ENCODE measurements around the gene NME3. TPM values are rescaled to one million over a fixed set of nuclear protein-coding genes. Genes with fewer than 3 reads are reported as not detected.

The NME3 gene
- total and polyA plus RNA-seq, 2 of the 13 experiments (the other 11 are each of a cell fraction or from before 2014, with no cell fraction given) = 10.4 to 15.9 TPM

DNA sequence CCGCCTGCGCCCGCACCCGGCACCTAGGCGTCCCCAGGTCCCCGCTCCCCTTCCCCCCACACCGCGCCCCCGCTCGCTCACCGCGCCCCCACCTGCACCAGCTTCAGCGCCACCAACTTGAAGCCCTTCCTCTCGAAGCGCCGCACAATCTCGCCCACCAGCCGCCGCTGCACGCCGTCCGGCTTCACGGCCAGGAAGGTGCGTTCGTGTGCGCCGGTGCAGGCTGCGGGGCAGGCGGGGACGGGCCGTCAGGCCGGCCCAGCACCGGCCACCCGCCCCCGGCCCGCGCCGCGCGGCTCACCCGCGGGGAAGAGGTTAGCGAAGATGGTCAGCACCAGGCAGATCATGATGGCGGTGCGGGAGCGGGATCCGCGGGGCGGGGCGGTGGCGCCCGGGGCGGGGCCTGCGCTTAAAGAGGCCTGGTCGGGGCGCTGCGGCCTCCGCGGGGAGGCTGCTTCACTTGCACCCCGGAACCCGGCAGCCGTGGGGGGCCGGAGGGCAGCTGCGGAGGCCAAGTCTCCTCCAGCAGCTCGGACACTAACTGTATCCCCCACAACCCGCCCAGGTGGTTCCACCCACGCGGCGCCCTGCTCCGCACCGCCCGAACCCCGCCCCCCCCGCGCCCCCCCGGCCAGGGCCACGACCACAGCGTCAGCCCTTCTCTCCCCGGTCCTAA is at the start of gene NME3 (continued):
- TF ChIP-seq, protein P1, sequence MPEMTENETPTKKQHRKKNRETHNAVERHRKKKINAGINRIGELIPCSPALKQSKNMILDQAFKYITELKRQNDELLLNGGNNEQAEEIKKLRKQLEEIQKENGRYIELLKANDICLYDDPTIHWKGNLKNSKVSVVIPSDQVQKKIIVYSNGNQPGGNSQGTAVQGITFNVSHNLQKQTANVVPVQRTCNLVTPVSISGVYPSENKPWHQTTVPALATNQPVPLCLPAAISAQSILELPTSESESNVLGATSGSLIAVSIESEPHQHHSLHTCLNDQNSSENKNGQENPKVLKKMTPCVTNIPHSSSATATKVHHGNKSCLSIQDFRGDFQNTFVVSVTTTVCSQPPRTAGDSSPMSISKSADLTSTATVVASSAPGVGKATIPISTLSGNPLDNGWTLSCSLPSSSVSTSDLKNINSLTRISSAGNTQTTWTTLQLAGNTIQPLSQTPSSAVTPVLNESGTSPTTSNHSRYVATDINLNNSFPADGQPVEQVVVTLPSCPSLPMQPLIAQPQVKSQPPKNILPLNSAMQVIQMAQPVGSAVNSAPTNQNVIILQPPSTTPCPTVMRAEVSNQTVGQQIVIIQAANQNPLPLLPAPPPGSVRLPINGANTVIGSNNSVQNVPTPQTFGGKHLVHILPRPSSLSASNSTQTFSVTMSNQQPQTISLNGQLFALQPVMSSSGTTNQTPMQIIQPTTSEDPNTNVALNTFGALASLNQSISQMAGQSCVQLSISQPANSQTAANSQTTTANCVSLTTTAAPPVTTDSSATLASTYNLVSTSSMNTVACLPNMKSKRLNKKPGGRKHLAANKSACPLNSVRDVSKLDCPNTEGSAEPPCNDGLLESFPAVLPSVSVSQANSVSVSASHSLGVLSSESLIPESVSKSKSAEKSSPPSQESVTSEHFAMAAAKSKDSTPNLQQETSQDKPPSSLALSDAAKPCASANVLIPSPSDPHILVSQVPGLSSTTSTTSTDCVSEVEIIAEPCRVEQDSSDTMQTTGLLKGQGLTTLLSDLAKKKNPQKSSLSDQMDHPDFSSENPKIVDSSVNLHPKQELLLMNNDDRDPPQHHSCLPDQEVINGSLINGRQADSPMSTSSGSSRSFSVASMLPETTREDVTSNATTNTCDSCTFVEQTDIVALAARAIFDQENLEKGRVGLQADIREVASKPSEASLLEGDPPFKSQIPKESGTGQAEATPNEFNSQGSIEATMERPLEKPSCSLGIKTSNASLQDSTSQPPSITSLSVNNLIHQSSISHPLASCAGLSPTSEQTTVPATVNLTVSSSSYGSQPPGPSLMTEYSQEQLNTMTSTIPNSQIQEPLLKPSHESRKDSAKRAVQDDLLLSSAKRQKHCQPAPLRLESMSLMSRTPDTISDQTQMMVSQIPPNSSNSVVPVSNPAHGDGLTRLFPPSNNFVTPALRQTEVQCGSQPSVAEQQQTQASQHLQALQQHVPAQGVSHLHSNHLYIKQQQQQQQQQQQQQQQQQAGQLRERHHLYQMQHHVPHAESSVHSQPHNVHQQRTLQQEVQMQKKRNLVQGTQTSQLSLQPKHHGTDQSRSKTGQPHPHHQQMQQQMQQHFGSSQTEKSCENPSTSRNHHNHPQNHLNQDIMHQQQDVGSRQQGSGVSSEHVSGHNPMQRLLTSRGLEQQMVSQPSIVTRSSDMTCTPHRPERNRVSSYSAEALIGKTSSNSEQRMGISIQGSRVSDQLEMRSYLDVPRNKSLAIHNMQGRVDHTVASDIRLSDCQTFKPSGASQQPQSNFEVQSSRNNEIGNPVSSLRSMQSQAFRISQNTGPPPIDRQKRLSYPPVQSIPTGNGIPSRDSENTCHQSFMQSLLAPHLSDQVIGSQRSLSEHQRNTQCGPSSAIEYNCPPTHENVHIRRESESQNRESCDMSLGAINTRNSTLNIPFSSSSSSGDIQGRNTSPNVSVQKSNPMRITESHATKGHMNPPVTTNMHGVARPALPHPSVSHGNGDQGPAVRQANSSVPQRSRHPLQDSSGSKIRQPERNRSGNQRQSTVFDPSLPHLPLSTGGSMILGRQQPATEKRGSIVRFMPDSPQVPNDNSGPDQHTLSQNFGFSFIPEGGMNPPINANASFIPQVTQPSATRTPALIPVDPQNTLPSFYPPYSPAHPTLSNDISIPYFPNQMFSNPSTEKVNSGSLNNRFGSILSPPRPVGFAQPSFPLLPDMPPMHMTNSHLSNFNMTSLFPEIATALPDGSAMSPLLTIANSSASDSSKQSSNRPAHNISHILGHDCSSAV (CRISPR knock-in tag; IDR thresholded peaks at IDR 0.05; ENCODE audit: borderline replicate concordance) = no peak
- TF ChIP-seq KDM2A (CRISPR knock-in tag; IDR thresholded peaks at IDR 0.05; ENCODE audit: borderline replicate concordance, low read depth) (peak; percentile 33; the same call in 1 of the 2 replicates), ZFP36 (IDR thresholded peaks at IDR 0.05; ENCODE audit: borderline replicate concordance, low read depth, low read length, partially characterized antibody) (no peak), ARHGAP35 (CRISPR knock-in tag; IDR thresholded peaks at IDR 0.05; ENCODE audit: borderline replicate concordance) (no peak), SKI (IDR thresholded peaks at IDR 0.05; ENCODE audit: partially characterized antibody) (no peak), CREM (IDR thresholded peaks at IDR 0.05) (no peak), CREM (CRISPR knock-in tag; IDR thresholded peaks at IDR 0.05) (no peak), HMG20A (CRISPR knock-in tag; IDR thresholded peaks at IDR 0.05; ENCODE audit: borderline replicate concordance) (no peak)
- TF ChIP-seq, protein P2, sequence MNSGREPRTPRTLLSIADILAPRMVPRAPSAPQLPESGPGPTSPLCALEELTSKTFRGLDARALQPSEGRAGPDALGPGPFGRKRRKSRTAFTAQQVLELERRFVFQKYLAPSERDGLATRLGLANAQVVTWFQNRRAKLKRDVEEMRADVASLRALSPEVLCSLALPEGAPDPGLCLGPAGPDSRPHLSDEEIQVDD (CRISPR knock-in tag; IDR thresholded peaks at IDR 0.05; ENCODE audit: borderline replicate concordance) = no peak
- TF ChIP-seq, protein P3, sequence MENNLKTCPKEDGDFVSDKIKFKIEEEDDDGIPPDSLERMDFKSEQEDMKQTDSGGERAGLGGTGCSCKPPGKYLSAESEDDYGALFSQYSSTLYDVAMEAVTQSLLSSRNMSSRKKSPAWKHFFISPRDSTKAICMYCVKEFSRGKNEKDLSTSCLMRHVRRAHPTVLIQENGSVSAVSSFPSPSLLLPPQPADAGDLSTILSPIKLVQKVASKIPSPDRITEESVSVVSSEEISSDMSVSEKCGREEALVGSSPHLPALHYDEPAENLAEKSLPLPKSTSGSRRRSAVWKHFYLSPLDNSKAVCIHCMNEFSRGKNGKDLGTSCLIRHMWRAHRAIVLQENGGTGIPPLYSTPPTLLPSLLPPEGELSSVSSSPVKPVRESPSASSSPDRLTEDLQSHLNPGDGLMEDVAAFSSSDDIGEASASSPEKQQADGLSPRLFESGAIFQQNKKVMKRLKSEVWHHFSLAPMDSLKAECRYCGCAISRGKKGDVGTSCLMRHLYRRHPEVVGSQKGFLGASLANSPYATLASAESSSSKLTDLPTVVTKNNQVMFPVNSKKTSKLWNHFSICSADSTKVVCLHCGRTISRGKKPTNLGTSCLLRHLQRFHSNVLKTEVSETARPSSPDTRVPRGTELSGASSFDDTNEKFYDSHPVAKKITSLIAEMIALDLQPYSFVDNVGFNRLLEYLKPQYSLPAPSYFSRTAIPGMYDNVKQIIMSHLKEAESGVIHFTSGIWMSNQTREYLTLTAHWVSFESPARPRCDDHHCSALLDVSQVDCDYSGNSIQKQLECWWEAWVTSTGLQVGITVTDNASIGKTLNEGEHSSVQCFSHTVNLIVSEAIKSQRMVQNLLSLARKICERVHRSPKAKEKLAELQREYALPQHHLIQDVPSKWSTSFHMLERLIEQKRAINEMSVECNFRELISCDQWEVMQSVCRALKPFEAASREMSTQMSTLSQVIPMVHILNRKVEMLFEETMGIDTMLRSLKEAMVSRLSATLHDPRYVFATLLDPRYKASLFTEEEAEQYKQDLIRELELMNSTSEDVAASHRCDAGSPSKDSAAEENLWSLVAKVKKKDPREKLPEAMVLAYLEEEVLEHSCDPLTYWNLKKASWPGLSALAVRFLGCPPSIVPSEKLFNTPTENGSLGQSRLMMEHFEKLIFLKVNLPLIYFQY (CRISPR knock-in tag; IDR thresholded peaks at IDR 0.05; ENCODE audit: borderline replicate concordance) = no peak
- TF ChIP-seq, protein P4, sequence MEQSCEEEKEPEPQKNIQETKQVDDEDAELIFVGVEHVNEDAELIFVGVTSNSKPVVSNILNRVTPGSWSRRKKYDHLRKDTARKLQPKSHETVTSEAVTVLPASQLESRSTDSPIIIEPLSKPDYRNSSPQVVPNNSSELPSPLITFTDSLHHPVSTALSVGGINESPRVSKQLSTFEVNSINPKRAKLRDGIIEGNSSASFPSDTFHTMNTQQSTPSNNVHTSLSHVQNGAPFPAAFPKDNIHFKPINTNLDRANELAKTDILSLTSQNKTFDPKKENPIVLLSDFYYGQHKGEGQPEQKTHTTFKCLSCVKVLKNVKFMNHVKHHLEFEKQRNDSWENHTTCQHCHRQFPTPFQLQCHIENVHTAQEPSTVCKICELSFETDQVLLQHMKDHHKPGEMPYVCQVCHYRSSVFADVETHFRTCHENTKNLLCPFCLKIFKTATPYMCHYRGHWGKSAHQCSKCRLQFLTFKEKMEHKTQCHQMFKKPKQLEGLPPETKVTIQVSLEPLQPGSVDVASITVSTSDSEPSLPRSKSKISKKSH (CRISPR knock-in tag; IDR thresholded peaks at IDR 0.05; ENCODE audit: borderline replicate concordance) = no peak
- TF ChIP-seq, protein P5, sequence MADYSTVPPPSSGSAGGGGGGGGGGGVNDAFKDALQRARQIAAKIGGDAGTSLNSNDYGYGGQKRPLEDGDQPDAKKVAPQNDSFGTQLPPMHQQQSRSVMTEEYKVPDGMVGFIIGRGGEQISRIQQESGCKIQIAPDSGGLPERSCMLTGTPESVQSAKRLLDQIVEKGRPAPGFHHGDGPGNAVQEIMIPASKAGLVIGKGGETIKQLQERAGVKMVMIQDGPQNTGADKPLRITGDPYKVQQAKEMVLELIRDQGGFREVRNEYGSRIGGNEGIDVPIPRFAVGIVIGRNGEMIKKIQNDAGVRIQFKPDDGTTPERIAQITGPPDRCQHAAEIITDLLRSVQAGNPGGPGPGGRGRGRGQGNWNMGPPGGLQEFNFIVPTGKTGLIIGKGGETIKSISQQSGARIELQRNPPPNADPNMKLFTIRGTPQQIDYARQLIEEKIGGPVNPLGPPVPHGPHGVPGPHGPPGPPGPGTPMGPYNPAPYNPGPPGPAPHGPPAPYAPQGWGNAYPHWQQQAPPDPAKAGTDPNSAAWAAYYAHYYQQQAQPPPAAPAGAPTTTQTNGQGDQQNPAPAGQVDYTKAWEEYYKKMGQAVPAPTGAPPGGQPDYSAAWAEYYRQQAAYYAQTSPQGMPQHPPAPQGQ (CRISPR knock-in tag; IDR thresholded peaks at IDR 0.05; ENCODE audit: borderline replicate concordance) = no peak

Data from HepG2 (cell line).